H9 (cell line): ENCODE measurements around the gene MYL3. TPM values are rescaled to one million over a fixed set of nuclear protein-coding genes. Genes with fewer than 3 reads are reported as not detected.

ENCODE experiments used
- DNase-seq: peaks from one replicate; pipeline ENCODE4 v3.0.0-alpha.2; 2017
- H2AFZ ChIP-seq: one replicate; pipeline ENCODE4 v1.6.1; 2013; ENCODE audit warnings: mild to moderate bottlenecking, low read length, control low read depth, moderate library complexity
- H2AK5ac ChIP-seq: 2 replicates; pipeline ENCODE4 v1.6.1; 2013; ENCODE audit warnings: low read length, control low read depth, mixed read lengths; ENCODE audit not compliant: insufficient read length
- H2BK120ac ChIP-seq: one replicate; pipeline ENCODE4 v1.6.1; 2013; ENCODE audit warnings: low read depth, mild to moderate bottlenecking, low read length, control low read depth, inconsistent platforms; ENCODE audit not compliant: poor library complexity, severe bottlenecking
- H2BK12ac ChIP-seq: 2 replicates; pipeline ENCODE4 v1.6.1; 2013; ENCODE audit warnings: low read length, control low read depth, mixed read lengths, low read depth; ENCODE audit not compliant: insufficient read length
- H2BK15ac ChIP-seq: 2 replicates; pipeline ENCODE4 v1.6.1; 2013; ENCODE audit warnings: low read depth, low read length, control low read depth
- H2BK20ac ChIP-seq: one replicate; pipeline ENCODE4 v1.6.1; 2013; ENCODE audit warnings: low read depth, mild to moderate bottlenecking, low read length, control low read depth, inconsistent platforms; ENCODE audit not compliant: poor library complexity, severe bottlenecking
- H2BK5ac ChIP-seq: 2 replicates; pipeline ENCODE4 v1.6.1; 2013; ENCODE audit warnings: low read length, control low read depth, mixed read lengths; ENCODE audit not compliant: insufficient read length
- H3K14ac ChIP-seq: 2 replicates; pipeline ENCODE4 v1.6.1; 2013; ENCODE audit warnings: low read length, control low read depth; ENCODE audit not compliant: insufficient read depth
- H3K18ac ChIP-seq: 2 replicates; pipeline ENCODE4 v1.6.1; 2013; ENCODE audit warnings: low read depth, mild to moderate bottlenecking, mixed read lengths, low read length, control low read depth; ENCODE audit not compliant: insufficient read length
- H3K23ac ChIP-seq: 2 replicates; pipeline ENCODE4 v1.6.1; 2013; ENCODE audit warnings: low read length, control low read depth, mixed read lengths, low read depth; ENCODE audit not compliant: insufficient read length
- H3K23me2 ChIP-seq: 2 replicates; pipeline ENCODE4 v1.6.1; 2013; ENCODE audit warnings: low read depth, mild to moderate bottlenecking, mixed read lengths, low read length, control low read depth; ENCODE audit not compliant: insufficient read length, poor library complexity, severe bottlenecking
- H3K27ac ChIP-seq: 2 replicates; pipeline ENCODE4 v1.5.1; 2013; ENCODE audit warnings: low read length, control low read depth, mixed read lengths, low read depth; ENCODE audit not compliant: insufficient read length
- H3K27me3 ChIP-seq: 2 replicates; pipeline ENCODE4 v1.6.1; 2013; ENCODE audit warnings: low read length, control low read depth, inconsistent platforms; ENCODE audit not compliant: insufficient read depth
- H3K4ac ChIP-seq: 2 replicates; pipeline ENCODE4 v1.6.1; 2013; ENCODE audit warnings: low read depth, mild to moderate bottlenecking, control low read depth, inconsistent platforms, low read length, moderate library complexity
- H3K4me1 ChIP-seq: 2 replicates; pipeline ENCODE4 v1.6.1; 2013; ENCODE audit warnings: low read length, control low read depth, inconsistent platforms; ENCODE audit not compliant: insufficient read depth
- H3K4me2 ChIP-seq: 2 replicates; pipeline ENCODE4 v1.6.1; 2013; ENCODE audit warnings: low read length, control low read depth, mixed read lengths; ENCODE audit not compliant: insufficient read length, insufficient read depth
- H3K56ac ChIP-seq: 2 replicates; pipeline ENCODE4 v1.6.1; 2013; ENCODE audit warnings: low read depth, mild to moderate bottlenecking, mixed read lengths, low read length, control low read depth; ENCODE audit not compliant: insufficient read length
- H3K79me1 ChIP-seq: 2 replicates; pipeline ENCODE4 v1.6.1; 2013; ENCODE audit warnings: low read depth, mild to moderate bottlenecking, moderate library complexity, low read length, control low read depth, inconsistent platforms; ENCODE audit not compliant: insufficient read depth, poor library complexity, severe bottlenecking
- H3K79me2 ChIP-seq: 2 replicates; pipeline ENCODE4 v1.6.1; 2013; ENCODE audit warnings: low read length, control low read depth, inconsistent platforms; ENCODE audit not compliant: insufficient read depth
- H3K9ac ChIP-seq: 2 replicates; pipeline ENCODE4 v1.6.1; 2013; ENCODE audit warnings: low read length, control low read depth, mixed read lengths; ENCODE audit not compliant: insufficient read length; ENCODE audit errors: extremely low read depth
- H3K9me3 ChIP-seq: one replicate; pipeline ENCODE4 v1.6.1; 2013; ENCODE audit warnings: low read depth, low read length, inconsistent platforms; ENCODE audit not compliant: control insufficient read depth
- H3T11ph ChIP-seq: one replicate; pipeline ENCODE4 v1.6.1; 2013; ENCODE audit warnings: mild to moderate bottlenecking, low read length, control low read depth, inconsistent platforms
- H4K20me1 ChIP-seq: one replicate; pipeline ENCODE4 v1.6.1; 2013; ENCODE audit not compliant: control insufficient read depth, insufficient read length, insufficient read depth
- H4K5ac ChIP-seq: 2 replicates; pipeline ENCODE4 v1.6.1; 2013; ENCODE audit warnings: low read depth, mild to moderate bottlenecking, mixed read lengths, low read length, control low read depth; ENCODE audit not compliant: insufficient read length
- H4K8ac ChIP-seq: replicated peaks from 2 replicates; pipeline ENCODE4 v1.6.1; 2013; ENCODE audit warnings: low read length, control low read depth, mixed read lengths, low read depth; ENCODE audit not compliant: insufficient read length
- H4K91ac ChIP-seq: 2 replicates; pipeline ENCODE4 v1.6.1; 2013; ENCODE audit warnings: low read depth, mild to moderate bottlenecking, moderate library complexity, mixed read lengths, low read length, control low read depth; ENCODE audit not compliant: insufficient read length
- H3K27ac Mint-ChIP-seq, 3 experiments: 2 replicates in 2 of 3; 3 replicates in 1 of 3; pipeline ENCODE4 v1.8.0; 2020 to 2021; ENCODE audit warnings: mixed read lengths in 3 of 3, mild to moderate bottlenecking in 1 of 3, moderate library complexity in 1 of 3
- H3K27me3 Mint-ChIP-seq: 2 replicates; pipeline ENCODE4 v1.8.0; 2021; ENCODE audit warnings: low read depth, mild to moderate bottlenecking, moderate library complexity, mixed read lengths
- H3K36me3 Mint-ChIP-seq, 3 experiments: 2 replicates in 2 of 3; 3 replicates in 1 of 3; pipeline ENCODE4 v1.8.0; 2020 to 2021; ENCODE audit warnings: low read depth in 3 of 3, mixed read lengths in 3 of 3; ENCODE audit not compliant: insufficient read depth in 1 of 3
- H3K4me1 Mint-ChIP-seq, 2 experiments: 2 replicates each; pipeline ENCODE4 v1.8.0; 2020; ENCODE audit warnings: mixed read lengths in 2 of 2
- H3K4me3 Mint-ChIP-seq, 2 experiments: 2 replicates in 1 of 2; 3 replicates in 1 of 2; pipeline ENCODE4 v1.8.0; 2020 to 2021; ENCODE audit warnings: mild to moderate bottlenecking in 2 of 2, mixed read lengths in 2 of 2, moderate library complexity in 1 of 2
- H3K9me3 Mint-ChIP-seq, 2 experiments: 2 replicates in 1 of 2; 3 replicates in 1 of 2; pipeline ENCODE4 v1.8.0; 2020; ENCODE audit warnings: mild to moderate bottlenecking in 2 of 2, mixed read lengths in 2 of 2, moderate library complexity in 1 of 2
- WGBS: extraction: QIAGEN DNeasy Blood & Tissue Kit; methylation state at CpG from one replicate; pipeline ENCODE4 v1.1.7; 2013; ENCODE audit warnings: missing lambda C conversion rate, low lambda C conversion rate, mixed read lengths; ENCODE audit not compliant: insufficient read length; ENCODE audit errors: extremely low coverage; 5-methylcytosine and 5-hydroxymethylcytosine counted together
- total RNA-seq: library from RNA; stranded (reverse); gene quantifications from 2 replicates; pipeline ENCODE4 v1.2.1, GENCODE V29; 2021
- TF ChIP-seq, protein P1 (sequence below): fragments of 200-600 bp; sonication (generic); conservative IDR thresholded peaks from 3 replicates; pipeline ENCODE4 v1.8.0; 2021; ENCODE audit warnings: antibody characterized with exemption, mild to moderate bottlenecking

Gene MYL3
- total RNA-seq, 1 experiment from 2014 or later: 0.24 TPM

DNA sequence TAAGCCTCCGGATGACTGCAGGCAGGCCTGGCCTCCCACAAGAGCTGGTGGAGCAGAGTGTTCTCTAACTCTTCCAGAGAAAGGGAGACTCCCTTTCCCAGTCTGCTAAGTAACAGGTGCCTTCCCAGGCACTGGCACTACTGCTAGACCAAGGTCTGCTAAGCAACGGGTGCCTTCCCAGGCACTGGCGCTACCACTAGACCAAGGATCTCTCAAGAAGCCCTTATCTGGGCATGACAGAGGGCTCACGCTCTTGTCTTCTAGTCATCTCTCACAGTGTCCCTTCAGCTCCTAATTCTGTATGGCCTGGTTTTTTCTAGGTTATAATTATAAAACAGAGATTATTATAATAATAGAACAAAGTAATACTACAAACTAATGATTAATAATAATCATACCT, 27.8 kb downstream of the MYL3 start:
- Histone ChIP-seq H2BK12ac (no peak overlapping the region), H3K27me3 (no peaks in the 10 kb centered on the region), H2BK5ac (no peak overlapping the region), H2AFZ (no peak overlapping the region), H2BK20ac (no peak overlapping the region), H3K14ac (no peak overlapping the region), H4K5ac (no peak overlapping the region), H3K4me1 (no peaks in the 10 kb centered on the region), H3K4ac (no peak overlapping the region), H2BK15ac (no peak overlapping the region), H3K56ac (no peak overlapping the region), H3K23ac (no peak overlapping the region), H4K8ac (no peak overlapping the region), H4K20me1 (no peaks in the 10 kb centered on the region), H3K27ac (no peak overlapping the region), H3K23me2 (no peaks in the 10 kb centered on the region), H2AK5ac (no peak overlapping the region), H3K9me3 (peaks cover 6% of the 10 kb centered on the region), H3K79me2 (no peaks in the 10 kb centered on the region), H3K9ac (no peak overlapping the region), H2BK120ac (no peak overlapping the region), H3K18ac (no peak overlapping the region), H3K79me1 (no peaks in the 10 kb centered on the region), H3T11ph (no peak overlapping the region), H4K91ac (no peak overlapping the region), H3K4me2 (no peak overlapping the region)
- no peak for DNase-seq
- Mint-ChIP-seq H3K27ac (no peak overlapping the region), H3K4me1 (no peaks in the 10 kb centered on the region; a peak in 1 of 4 replicates), H3K9me3 (peaks cover 25 to 29% of the 10 kb centered on the region in 2 experiments), H3K27me3 (peaks cover 13% of the 10 kb centered on the region), H3K4me3 (no peak overlapping the region), H3K36me3 (peaks cover 0 to 17% (median 5%) of the 10 kb centered on the region in 3 experiments; a peak in 5 of 7 replicates)
- no CpG with 5 or more reads among the region's 4 CpGs for WGBS
- TF ChIP-seq, protein P1, sequence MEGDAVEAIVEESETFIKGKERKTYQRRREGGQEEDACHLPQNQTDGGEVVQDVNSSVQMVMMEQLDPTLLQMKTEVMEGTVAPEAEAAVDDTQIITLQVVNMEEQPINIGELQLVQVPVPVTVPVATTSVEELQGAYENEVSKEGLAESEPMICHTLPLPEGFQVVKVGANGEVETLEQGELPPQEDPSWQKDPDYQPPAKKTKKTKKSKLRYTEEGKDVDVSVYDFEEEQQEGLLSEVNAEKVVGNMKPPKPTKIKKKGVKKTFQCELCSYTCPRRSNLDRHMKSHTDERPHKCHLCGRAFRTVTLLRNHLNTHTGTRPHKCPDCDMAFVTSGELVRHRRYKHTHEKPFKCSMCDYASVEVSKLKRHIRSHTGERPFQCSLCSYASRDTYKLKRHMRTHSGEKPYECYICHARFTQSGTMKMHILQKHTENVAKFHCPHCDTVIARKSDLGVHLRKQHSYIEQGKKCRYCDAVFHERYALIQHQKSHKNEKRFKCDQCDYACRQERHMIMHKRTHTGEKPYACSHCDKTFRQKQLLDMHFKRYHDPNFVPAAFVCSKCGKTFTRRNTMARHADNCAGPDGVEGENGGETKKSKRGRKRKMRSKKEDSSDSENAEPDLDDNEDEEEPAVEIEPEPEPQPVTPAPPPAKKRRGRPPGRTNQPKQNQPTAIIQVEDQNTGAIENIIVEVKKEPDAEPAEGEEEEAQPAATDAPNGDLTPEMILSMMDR: no peak
